ENCODE results near the gene KLHL11.

Gene KLHL11

DNA sequence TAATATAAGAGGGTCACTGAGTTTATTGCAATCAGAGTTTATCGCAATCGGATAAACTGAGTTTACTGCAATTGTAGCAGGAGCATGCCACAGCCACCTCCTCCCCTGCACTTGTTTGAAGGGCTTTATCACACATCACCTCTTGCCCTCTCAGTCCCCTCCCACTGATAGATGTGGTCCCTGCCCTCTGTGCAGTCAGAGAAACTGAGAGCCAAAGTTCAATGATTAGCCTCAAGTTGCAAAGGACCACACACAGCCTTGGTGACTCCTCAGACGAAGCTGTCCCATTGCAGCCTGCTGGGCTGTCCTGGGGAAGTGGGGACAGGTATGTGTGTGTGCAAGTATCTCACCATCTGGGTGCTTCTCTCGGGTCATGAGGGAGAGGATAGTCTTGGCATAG, 39.9 kb upstream of the KLHL11 start:
- intact Hi-C loops (cut with DNase I; ENCODE audit: low total_unique reads): no loop called here
- Histone ChIP-seq H3K27ac (no peak overlapping the region), H3K9me3 (no peaks in the 10 kb centered on the region), H3K27me3 (no peaks in the 10 kb centered on the region), H3K36me3 (peaks cover 59 to 100% (median 87%) of the 10 kb centered on the region in 3 donors), H3K4me3 (no peak overlapping the region), H3K4me1 (no peaks in the 10 kb centered on the region)
- TF ChIP-seq, protein P1, sequence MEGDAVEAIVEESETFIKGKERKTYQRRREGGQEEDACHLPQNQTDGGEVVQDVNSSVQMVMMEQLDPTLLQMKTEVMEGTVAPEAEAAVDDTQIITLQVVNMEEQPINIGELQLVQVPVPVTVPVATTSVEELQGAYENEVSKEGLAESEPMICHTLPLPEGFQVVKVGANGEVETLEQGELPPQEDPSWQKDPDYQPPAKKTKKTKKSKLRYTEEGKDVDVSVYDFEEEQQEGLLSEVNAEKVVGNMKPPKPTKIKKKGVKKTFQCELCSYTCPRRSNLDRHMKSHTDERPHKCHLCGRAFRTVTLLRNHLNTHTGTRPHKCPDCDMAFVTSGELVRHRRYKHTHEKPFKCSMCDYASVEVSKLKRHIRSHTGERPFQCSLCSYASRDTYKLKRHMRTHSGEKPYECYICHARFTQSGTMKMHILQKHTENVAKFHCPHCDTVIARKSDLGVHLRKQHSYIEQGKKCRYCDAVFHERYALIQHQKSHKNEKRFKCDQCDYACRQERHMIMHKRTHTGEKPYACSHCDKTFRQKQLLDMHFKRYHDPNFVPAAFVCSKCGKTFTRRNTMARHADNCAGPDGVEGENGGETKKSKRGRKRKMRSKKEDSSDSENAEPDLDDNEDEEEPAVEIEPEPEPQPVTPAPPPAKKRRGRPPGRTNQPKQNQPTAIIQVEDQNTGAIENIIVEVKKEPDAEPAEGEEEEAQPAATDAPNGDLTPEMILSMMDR (IDR thresholded peaks at IDR 0.05): no peak
- DNase-seq: no peak

DNA sequence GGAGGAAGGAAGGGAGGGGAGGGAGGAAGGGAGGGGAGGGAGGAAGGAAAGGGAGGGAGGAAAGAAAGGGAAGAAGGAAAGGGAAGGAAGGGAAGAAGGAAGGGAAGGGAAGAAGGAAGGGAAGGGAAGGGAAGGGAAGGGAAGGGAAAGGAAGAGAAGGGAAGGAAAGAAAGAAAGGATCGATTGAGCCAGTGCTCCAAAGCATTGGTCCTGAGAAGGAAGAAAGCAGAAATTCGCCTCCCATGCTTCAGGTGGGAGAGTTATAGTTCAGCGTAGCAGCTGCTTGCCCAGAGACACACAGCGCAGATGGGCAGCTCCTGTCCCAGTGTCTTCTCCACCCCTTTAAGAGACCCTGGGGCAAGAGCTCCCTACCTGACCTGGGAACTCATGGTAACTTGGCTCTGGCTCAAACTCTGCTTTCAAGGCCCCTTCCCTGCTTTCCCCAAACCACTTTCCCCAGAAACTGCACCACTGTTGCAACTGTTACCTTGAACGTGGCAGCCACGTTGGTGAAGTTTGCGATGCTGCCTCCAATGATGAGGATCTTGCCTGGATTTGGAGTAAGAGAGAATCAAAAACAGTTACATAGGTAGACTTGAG, 39.1 kb upstream of the KLHL11 start:
- Histone ChIP-seq H3K27ac (no peak overlapping the region), H3K9me3 (no peaks in the 10 kb centered on the region), H3K4me1 (no peaks in the 10 kb centered on the region), H3K27me3 (no peaks in the 10 kb centered on the region), H3K36me3 (peaks cover 55 to 100% (median 87%) of the 10 kb centered on the region in 3 donors), H3K4me3 (no peak overlapping the region)
- TF ChIP-seq, protein P1 (IDR thresholded peaks at IDR 0.05): no peak
- no peak for DNase-seq
- intact Hi-C loops (cut with DNase I; ENCODE audit: low total_unique reads): no loop called here

DNA sequence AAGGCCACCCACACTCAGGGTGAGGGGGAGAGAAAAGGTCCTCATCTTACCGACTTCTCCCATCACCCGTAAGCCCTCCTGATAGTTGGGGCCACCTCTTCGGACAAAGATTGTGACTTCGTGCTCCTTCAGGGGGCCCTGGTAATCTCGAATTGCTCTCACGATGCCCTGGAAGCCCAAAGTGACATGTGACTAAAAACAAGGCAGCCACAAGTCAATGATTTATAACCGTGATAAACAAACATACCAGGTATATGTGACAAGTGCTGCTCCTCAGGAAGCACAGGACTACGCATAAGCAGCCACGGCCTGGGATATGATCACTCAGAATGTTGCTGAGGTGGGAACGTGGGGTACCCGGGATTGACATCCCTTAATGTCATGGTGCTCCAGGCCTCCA, 36.4 kb upstream of the KLHL11 start:
- Histone ChIP-seq H3K27me3 (no peaks in the 10 kb centered on the region), H3K4me1 (no peaks in the 10 kb centered on the region), H3K27ac (no peak overlapping the region), H3K9me3 (no peaks in the 10 kb centered on the region), H3K4me3 (no peak overlapping the region), H3K36me3 (peaks cover 56 to 100% (median 89%) of the 10 kb centered on the region in 3 donors)
- TF ChIP-seq, protein P1 (IDR thresholded peaks at IDR 0.05): no peak
- DNase-seq: no peak
- intact Hi-C loops (cut with DNase I; ENCODE audit: low total_unique reads): no loop called here

DNA sequence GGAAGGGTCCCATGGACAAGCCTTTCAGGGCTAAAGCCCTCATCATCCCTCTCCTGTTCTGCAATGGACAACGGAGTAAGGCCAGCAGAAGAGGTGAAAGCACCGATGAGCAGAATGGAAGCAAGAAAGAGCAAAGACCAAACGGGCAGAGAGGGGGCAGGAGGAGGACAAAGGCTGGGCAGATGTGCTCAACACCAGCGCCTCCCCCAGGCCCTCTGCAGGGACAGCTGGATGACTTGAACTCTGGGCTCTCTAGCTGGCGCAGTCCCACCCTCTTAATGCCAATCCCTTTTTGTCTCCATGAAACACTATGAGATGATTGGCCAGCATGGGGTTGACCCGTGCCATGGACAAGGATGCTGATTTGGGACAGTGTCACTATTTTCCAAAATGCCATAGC, 31.5 kb upstream of the KLHL11 start:
- DNase-seq: no peak
- Histone ChIP-seq H3K27ac (no peak overlapping the region), H3K27me3 (no peaks in the 10 kb centered on the region), H3K36me3 (peaks cover 68 to 100% (median 91%) of the 10 kb centered on the region in 3 donors), H3K4me1 (no peaks in the 10 kb centered on the region), H3K9me3 (no peaks in the 10 kb centered on the region), H3K4me3 (no peak overlapping the region)
- intact Hi-C loops (cut with DNase I; ENCODE audit: low total_unique reads): no loop called here
- TF ChIP-seq, protein P1 (IDR thresholded peaks at IDR 0.05): no peak

DNA sequence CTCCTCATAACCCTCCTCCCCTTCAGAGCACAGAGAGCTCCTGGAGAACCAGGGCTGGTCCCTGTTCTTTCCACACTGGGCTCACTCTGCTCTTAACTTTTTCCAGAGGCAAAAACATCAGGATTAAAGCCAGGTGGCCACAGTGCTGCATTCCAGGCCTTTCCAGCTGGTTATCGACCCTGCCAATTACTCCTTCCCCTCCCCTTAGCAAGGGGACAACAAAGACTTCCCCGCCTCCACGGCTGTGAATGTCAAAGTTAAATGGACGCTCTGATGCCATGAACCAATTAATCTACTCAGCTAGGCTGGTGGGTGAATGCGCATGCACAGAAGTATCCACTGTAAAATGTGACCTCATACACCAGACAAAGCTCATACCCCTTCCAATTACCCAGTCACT, 30.4 kb upstream of the KLHL11 start:
- intact Hi-C loops (cut with DNase I; ENCODE audit: low total_unique reads): no loop called here
- Histone ChIP-seq H3K4me1 (no peaks in the 10 kb centered on the region), H3K4me3 (no peak overlapping the region), H3K9me3 (no peaks in the 10 kb centered on the region), H3K27ac (no peak overlapping the region), H3K27me3 (no peaks in the 10 kb centered on the region), H3K36me3 (peaks cover 73 to 98% (median 91%) of the 10 kb centered on the region in 3 donors)
- no peak for DNase-seq
- TF ChIP-seq, protein P1 (IDR thresholded peaks at IDR 0.05): no peak
